ENCODE results near the gene BBOX1.

The BBOX1 gene

DNA sequence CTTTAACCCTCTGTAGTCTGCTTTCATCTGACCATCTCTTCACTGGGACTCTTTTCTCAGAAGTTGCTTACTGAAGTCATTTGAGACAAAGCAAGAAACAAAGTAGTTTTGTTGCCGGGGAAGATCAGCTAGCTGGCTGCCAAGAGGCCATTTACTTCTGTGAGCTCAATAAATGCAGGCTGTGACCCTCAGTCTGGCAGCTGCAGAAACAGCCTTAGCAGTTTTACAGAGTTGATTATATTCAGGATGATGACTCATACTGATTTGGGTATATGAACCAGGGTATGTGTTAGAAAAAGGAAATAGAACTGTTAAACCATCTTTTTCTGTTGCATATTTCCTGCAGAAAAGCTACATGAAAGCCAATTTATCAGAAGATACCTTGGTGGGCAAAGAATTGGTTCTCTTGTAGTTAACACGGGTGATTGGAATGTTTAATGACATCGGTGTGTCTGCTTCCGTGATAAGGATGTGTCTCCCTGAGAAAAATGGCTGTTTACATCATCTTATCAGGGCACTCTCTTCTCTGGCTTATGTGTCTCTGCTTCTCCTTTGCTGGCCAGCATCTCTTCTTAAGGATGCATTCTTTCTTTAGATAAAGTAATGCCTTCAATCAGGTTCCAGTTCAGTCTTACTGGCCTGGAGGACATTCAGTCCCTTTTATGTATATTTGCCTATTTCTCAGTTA lies 28.2 kb upstream of the BBOX1 start:
- Mint-ChIP-seq H3K4me3 (no peak overlapping the region), H3K27ac (no peak overlapping the region), H3K27me3 (no peaks in the 10 kb centered on the region), H3K4me1 (ENCODE audit: low read depth) (no peaks in the 10 kb centered on the region), H3K9me3 (peaks cover 9% of the 10 kb centered on the region), H3K36me3 (ENCODE audit: low read depth) (no peaks in the 10 kb centered on the region)
- intact Hi-C loops (cut with micrococcal nuclease), result no loop called here

GRCh38 chr11:27013781-27014361 lies 26.7 kb upstream of the BBOX1 start:
- Mint-ChIP-seq H3K9me3 (peaks cover 9% of the 10 kb centered on the region), H3K27ac (no peak overlapping the region), H3K4me1 (ENCODE audit: low read depth) (no peaks in the 10 kb centered on the region), H3K4me3 (no peak overlapping the region), H3K27me3 (no peaks in the 10 kb centered on the region), H3K36me3 (ENCODE audit: low read depth) (no peaks in the 10 kb centered on the region)
- intact Hi-C loops (cut with micrococcal nuclease), result no loop called here

GRCh38 chr11:27018902-27019529 lies 21.6 kb upstream of the BBOX1 start:
- Mint-ChIP-seq H3K36me3 (ENCODE audit: low read depth) (no peaks in the 10 kb centered on the region), H3K4me1 (ENCODE audit: low read depth) (no peaks in the 10 kb centered on the region), H3K9me3 (no peaks in the 10 kb centered on the region), H3K4me3 (no peak overlapping the region), H3K27ac (no peak overlapping the region), H3K27me3 (no peaks in the 10 kb centered on the region)
- intact Hi-C loops (cut with micrococcal nuclease), result no loop called here

GRCh38 chr11:27020751-27021150 lies 19.9 kb upstream of the BBOX1 start:
- no peaks in the 10 kb centered on the region for H3K36me3 Mint-ChIP-seq (ENCODE audit: low read depth)
- H3K27me3 Mint-ChIP-seq, result no peaks in the 10 kb centered on the region
- no peaks in the 10 kb centered on the region for H3K4me1 Mint-ChIP-seq (ENCODE audit: low read depth)

DNA sequence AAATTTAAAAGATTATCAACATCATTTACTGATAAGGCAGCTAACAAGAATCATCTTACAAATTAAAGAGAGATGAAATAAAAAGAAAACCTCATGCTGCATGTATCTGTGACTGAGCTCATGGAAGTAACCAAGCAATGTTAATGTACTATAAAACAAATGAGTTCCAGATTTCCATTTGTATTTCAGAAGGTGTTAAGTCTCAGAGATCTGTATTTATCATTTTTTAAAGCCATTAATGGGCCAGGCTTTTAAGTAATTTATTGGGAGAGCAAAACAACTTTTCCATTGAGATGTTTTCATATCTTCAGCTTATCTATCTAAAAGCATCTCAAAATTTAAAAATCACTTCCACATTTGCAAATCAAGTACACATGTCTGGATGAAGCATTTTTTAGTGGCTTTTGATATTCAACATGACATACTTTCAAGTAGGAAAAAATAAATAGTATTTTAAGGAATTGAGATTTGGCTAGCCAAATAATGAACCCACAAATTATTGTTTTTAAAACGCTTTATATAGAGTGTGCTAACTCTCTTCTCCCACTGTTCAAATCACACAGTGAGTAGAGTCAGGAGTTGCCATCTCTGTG lies 17.9 kb upstream of the BBOX1 start:
- intact Hi-C loops (cut with micrococcal nuclease), result no loop called here
- no peak overlapping the region for H3K4me3 Mint-ChIP-seq
- no peaks in the 10 kb centered on the region for H3K36me3 Mint-ChIP-seq (ENCODE audit: low read depth)
- no peaks in the 10 kb centered on the region for H3K9me3 Mint-ChIP-seq
- H3K4me1 Mint-ChIP-seq (ENCODE audit: low read depth), result no peaks in the 10 kb centered on the region
- no peaks in the 10 kb centered on the region for H3K27me3 Mint-ChIP-seq
- no peak overlapping the region for H3K27ac Mint-ChIP-seq

More at GRCh38 chr11:27020751-27021150, 19.9 kb upstream of the BBOX1 start:
- Mint-ChIP-seq H3K27ac (no peak overlapping the region), H3K4me3 (no peak overlapping the region), H3K9me3 (no peaks in the 10 kb centered on the region)
- intact Hi-C loops (cut with micrococcal nuclease), result no loop called here

GRCh38 chr11:27024865-27025264 lies 15.8 kb upstream of the BBOX1 start:
- no peaks in the 10 kb centered on the region for H3K27me3 Mint-ChIP-seq
- H3K9me3 Mint-ChIP-seq, result no peaks in the 10 kb centered on the region
- no peaks in the 10 kb centered on the region for H3K36me3 Mint-ChIP-seq (ENCODE audit: low read depth)
- intact Hi-C loops (cut with micrococcal nuclease), result no loop called here
- no peak overlapping the region for H3K4me3 Mint-ChIP-seq
- no peak overlapping the region for H3K27ac Mint-ChIP-seq
- H3K4me1 Mint-ChIP-seq (ENCODE audit: low read depth), result no peaks in the 10 kb centered on the region

DNA sequence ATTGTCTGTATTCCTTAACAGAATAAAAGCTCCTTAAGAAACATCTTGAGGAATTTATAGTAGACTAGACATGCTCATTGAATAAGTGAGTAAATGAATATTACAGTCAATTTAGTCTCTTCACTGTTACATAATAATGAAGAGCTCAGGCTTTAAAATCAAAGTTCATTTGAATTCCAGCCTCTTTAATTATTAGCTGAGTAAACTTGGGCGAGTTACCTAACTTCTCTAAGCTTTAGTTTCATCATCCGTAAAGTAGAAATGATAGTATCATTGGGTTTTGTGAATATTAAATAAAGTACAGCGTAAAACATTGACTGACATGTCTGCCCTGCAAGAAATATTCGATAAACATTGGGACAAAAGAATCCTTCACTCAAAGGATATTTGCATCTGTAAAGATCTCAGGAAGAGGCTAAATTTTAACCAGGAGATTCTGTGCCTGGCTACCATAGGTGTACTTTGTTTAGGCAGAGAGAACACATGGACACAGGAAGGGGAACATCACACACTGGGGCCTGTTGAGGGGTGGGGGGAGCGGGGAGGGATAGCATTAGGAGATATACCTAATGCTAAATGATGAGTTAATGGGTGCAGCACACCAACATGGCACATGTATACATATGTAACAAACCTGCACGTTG lies 15.2 kb upstream of the BBOX1 start:
- Mint-ChIP-seq H3K27me3 (no peaks in the 10 kb centered on the region), H3K36me3 (ENCODE audit: low read depth) (no peaks in the 10 kb centered on the region)
- intact Hi-C loops (cut with micrococcal nuclease), result no loop called here

DNA sequence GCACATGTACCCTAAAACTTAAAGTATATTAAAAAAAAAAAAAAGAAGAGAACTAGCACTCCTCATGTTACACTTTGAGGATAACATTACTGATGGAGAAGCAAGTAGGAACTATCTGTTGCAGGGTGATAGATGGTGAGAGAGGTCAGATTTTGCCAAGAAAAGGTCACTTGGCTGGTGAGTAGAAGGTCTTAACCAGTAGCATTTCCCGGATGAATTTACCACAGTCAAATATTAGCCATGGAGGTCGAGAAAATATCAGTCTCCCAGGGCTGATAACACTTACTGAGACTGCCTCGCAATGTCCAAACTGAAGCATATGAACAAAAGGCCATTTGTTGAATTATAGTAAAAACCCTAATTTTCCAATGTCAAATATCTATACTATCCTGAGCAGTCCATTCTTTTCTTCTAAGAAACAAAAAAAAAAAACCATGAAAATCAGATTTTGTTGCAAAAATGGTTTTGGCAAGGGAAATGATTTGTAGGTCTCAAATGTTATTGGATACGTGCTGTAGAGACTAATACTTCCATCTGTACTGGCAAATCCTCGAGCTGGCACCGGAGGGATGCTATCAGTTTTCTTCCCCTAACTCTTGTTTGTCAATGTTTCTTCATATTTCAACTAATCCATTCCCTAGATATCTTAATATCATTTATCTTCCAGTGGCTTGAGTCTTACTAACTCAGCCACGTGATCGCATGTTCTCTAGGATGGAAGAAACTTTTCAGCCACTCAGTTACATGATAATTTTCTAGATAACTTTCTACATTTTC lies 14.5 kb upstream of the BBOX1 start:
- H3K36me3 Mint-ChIP-seq (ENCODE audit: low read depth), result no peaks in the 10 kb centered on the region
- intact Hi-C loops (cut with micrococcal nuclease), result no loop called here
- H3K27ac Mint-ChIP-seq, result no peak overlapping the region
- no peaks in the 10 kb centered on the region for H3K4me1 Mint-ChIP-seq (ENCODE audit: low read depth)
- peaks cover 4% of the 10 kb centered on the region for H3K9me3 Mint-ChIP-seq
- no peaks in the 10 kb centered on the region for H3K27me3 Mint-ChIP-seq
- H3K4me3 Mint-ChIP-seq, result no peak overlapping the region

More for the DNA sequence above, 15.2 kb upstream of the BBOX1 start:
- Mint-ChIP-seq H3K27ac (no peak overlapping the region), H3K4me3 (no peak overlapping the region), H3K9me3 (no peaks in the 10 kb centered on the region), H3K4me1 (ENCODE audit: low read depth) (no peaks in the 10 kb centered on the region)

- Mint-ChIP-seq H3K27me3 (no peaks in the 10 kb centered on the region), H3K4me3 (no peak overlapping the region), H3K9me3 (peaks cover 28% of the 10 kb centered on the region), H3K27ac (no peak overlapping the region), H3K36me3 (ENCODE audit: low read depth) (no peaks in the 10 kb centered on the region), H3K4me1 (ENCODE audit: low read depth) (no peaks in the 10 kb centered on the region)
- intact Hi-C loops (cut with micrococcal nuclease), result no loop called here
Measured at GRCh38 chr11:27028561-27028965, 12.1 kb upstream of the BBOX1 start.

- intact Hi-C loops (cut with micrococcal nuclease), result no loop called here
- H3K27ac Mint-ChIP-seq, result no peak overlapping the region
- no peaks in the 10 kb centered on the region for H3K4me1 Mint-ChIP-seq (ENCODE audit: low read depth)
- no peaks in the 10 kb centered on the region for H3K27me3 Mint-ChIP-seq
- no peaks in the 10 kb centered on the region for H3K36me3 Mint-ChIP-seq (ENCODE audit: low read depth)
- no peak overlapping the region for H3K4me3 Mint-ChIP-seq
- H3K9me3 Mint-ChIP-seq, result peaks cover 42% of the 10 kb centered on the region
Measured at GRCh38 chr11:27029966-27030365, 10.6 kb upstream of the BBOX1 start.

GRCh38 chr11:27031754-27032153 lies 8.9 kb upstream of the BBOX1 start:
- H3K9me3 Mint-ChIP-seq, result peaks cover 50% of the 10 kb centered on the region
- no peak overlapping the region for H3K27ac Mint-ChIP-seq
- no peak overlapping the region for H3K4me3 Mint-ChIP-seq
- intact Hi-C loops (cut with micrococcal nuclease), result no loop called here
- no peaks in the 10 kb centered on the region for H3K27me3 Mint-ChIP-seq
- no peaks in the 10 kb centered on the region for H3K4me1 Mint-ChIP-seq (ENCODE audit: low read depth)
- H3K36me3 Mint-ChIP-seq (ENCODE audit: low read depth), result no peaks in the 10 kb centered on the region

DNA sequence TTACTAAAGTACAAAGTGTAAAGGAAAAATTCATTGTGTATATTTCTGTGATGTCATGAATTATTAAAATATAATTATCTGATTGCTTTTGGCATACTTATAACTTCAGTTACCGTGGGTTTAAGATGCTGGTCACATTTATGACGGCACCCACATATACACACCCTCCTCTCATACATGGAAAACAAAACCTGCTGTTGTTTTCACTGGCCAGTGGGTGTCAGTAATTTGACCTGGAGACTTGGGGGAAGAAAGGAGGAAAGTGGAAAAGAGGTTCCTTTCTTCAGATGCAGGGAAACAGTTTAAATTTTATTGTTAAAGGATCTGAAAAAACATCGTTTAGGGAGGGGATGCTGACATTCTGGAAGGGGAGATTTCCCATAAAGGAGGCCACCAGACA lies 742 bp upstream of the BBOX1 start:
- no peaks in the 10 kb centered on the region for H3K36me3 Mint-ChIP-seq (ENCODE audit: low read depth)
- H3K4me1 Mint-ChIP-seq (ENCODE audit: low read depth), result no peaks in the 10 kb centered on the region
- H3K4me3 Mint-ChIP-seq, result no peak overlapping the region
- H3K9me3 Mint-ChIP-seq, result peaks cover 33% of the 10 kb centered on the region
- intact Hi-C loops (cut with micrococcal nuclease), result no loop called here
- no peaks in the 10 kb centered on the region for H3K27me3 Mint-ChIP-seq
- H3K27ac Mint-ChIP-seq, result no peak overlapping the region

- intact Hi-C loops (cut with micrococcal nuclease), result no loop called here
- H3K4me3 Mint-ChIP-seq, result no peak overlapping the region
- no peaks in the 10 kb centered on the region for H3K4me1 Mint-ChIP-seq (ENCODE audit: low read depth)
- peaks cover 30% of the 10 kb centered on the region for H3K9me3 Mint-ChIP-seq
- H3K36me3 Mint-ChIP-seq (ENCODE audit: low read depth), result no peaks in the 10 kb centered on the region
- H3K27me3 Mint-ChIP-seq, result no peaks in the 10 kb centered on the region
- H3K27ac Mint-ChIP-seq, result no peak overlapping the region
Measured at GRCh38 chr11:27041141-27041899, 705 bp downstream of the BBOX1 start.
